WI38 (cell line): ENCODE results near the gene CDH23.

Source experiments
- H3K4me3 ChIP-seq: 2 replicates; pipeline ENCODE4 v1.5.1; 2011; ENCODE audit warnings: low read depth, mild to moderate bottlenecking, control low read depth, low read length
- CTCF ChIP-seq: IDR thresholded peaks from 2 replicates; pipeline ENCODE4 v1.5.1; 2012; ENCODE audit warnings: low read depth, mild to moderate bottlenecking, control low read depth, low read length

Gene CDH23

DNA sequence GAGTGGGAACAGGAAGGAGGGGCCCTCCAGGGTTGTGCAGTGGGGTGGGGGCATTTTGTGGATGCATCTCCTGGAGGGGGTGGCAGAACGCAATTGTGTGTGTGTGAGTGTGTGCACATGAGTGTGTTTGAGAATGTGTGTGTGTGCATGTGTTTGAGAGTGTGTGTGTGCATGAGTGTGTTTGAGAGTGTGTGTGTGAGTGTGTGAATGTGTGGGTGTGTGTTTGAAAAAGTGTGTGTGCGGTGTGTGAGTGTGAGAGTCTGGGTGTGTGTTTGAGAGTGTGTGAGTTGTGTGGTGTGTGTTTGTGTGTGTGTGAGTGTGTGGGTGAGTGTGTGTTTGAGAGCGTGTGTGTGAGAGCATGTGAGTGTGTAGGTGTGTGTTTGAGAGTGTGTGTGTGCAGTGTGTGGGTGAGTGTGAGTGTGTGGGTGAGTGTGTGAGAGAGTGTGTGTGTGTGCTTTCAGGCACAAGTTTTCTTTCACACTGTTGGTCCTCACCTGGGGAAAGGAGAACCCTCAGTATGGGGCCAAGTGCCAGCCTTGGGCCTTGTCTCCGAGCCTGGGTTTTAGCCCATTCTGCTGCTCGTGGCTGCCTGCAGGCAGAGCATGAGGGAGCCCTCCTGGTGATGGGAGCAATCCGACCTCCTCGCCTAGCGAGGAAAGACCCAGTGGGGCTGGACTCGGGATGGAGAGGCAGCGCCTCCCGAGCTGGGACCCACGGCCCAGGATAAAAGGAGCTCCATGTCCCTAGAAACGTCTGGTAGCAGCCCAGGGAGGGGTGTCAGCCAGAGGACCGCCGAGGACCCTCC, 35.6 kb downstream of the CDH23 start:
- TF ChIP-seq CTCF: no peak
- H3K4me3 ChIP-seq: no peak overlapping the region

GRCh38 chr10:71432956-71433767, 36.4 kb downstream of the CDH23 start:
- H3K4me3 ChIP-seq: no peak overlapping the region
- TF ChIP-seq CTCF: no peak

DNA sequence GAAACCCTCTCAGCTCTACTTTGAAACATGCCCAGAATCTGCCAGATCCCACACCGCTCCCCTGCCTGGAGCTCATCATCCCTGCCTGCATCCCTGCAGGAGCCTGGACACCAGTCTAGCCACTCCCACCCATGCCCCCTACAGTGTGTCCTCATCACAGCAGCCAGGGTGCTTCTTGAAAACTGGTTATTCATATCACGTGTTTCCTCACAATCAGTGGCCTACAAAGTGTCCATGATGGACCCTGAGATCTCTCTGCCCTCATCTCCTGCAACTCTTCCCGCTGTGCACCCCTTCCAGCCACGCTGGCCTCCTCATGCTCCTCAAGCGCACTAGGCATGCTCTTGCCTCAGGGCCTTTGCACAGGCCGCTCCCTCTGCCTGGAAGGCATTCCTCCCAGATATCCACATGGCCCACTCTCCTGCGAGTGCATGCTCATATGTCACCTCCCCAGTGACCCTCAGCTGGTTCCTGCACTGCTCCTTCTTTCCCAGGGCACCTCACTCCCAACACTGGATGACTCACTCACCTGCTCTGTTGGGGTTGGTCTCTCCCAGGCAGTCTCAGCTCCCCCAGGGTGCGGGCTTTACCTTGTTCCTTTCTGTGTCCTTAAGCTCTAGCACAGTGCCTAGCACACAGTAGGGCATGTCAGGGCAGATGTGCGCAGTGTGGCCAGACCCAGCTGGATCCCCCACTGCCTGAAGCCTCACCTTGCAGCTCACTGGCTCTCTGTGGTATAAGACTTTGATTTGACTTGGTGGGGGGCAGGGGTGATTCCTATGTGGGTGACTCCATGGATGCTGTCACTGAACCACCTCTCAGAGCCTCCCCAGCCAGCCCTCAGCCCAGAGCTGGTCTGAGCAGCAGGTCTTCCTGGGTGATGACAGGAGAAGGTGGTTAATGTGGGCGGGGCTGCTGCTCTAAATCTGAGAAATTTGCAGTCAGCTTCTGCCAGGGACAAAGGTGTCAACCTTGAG, 37.3 kb downstream of the CDH23 start:
- no peak for TF ChIP-seq CTCF
- H3K4me3 ChIP-seq: no peak overlapping the region

- H3K4me3 ChIP-seq: no peak overlapping the region
- no peak for TF ChIP-seq CTCF
Measured at GRCh38 chr10:71434760-71435394, 38.2 kb downstream of the CDH23 start.

- TF ChIP-seq CTCF: no peak
Measured at GRCh38 chr10:71435571-71436267, 39.0 kb downstream of the CDH23 start.

More at GRCh38 chr10:71435571-71436267, 39.0 kb downstream of the CDH23 start:
- H3K4me3 ChIP-seq: no peak overlapping the region
